ENCODE measurements around the gene SERPINA10. TPM values are rescaled to one million over a fixed set of nuclear protein-coding genes. Genes with fewer than 3 reads are reported as not detected.

SERPINA10 gene
- total RNA-seq, 1 donor from 2014 or later = not detected

GRCh38 chr14:94322648-94323570 is 29.8 kb upstream of the SERPINA10 start, which contains the start of gene SERPINA6:
SERPINA6 (minus strand) TSS chr14:94323336; CDS start chr14:94314648, 8,688 bp downstream.
- H3K4me1 Mint-ChIP-seq (ENCODE audit: unreplicated experiment) = peaks cover 4% of the 10 kb centered on the region

GRCh38 chr14:94321421-94322271 is 28.6 kb upstream of the SERPINA10 start:
- no peaks in the 10 kb centered on the region for H3K27me3 Mint-ChIP-seq (ENCODE audit: unreplicated experiment)
- H3K27ac Mint-ChIP-seq (ENCODE audit: unreplicated experiment) = no peak overlapping the region
- DNase-seq (ENCODE audit: extremely low spot score, unreplicated experiment) = peak; percentile 60
- TF ChIP-seq, protein P1, sequence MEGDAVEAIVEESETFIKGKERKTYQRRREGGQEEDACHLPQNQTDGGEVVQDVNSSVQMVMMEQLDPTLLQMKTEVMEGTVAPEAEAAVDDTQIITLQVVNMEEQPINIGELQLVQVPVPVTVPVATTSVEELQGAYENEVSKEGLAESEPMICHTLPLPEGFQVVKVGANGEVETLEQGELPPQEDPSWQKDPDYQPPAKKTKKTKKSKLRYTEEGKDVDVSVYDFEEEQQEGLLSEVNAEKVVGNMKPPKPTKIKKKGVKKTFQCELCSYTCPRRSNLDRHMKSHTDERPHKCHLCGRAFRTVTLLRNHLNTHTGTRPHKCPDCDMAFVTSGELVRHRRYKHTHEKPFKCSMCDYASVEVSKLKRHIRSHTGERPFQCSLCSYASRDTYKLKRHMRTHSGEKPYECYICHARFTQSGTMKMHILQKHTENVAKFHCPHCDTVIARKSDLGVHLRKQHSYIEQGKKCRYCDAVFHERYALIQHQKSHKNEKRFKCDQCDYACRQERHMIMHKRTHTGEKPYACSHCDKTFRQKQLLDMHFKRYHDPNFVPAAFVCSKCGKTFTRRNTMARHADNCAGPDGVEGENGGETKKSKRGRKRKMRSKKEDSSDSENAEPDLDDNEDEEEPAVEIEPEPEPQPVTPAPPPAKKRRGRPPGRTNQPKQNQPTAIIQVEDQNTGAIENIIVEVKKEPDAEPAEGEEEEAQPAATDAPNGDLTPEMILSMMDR (IDR thresholded peaks at IDR 0.05) = no peak
- no peak overlapping the region for H3K4me3 Mint-ChIP-seq (ENCODE audit: unreplicated experiment)
- H3K36me3 Mint-ChIP-seq (ENCODE audit: unreplicated experiment) = no peaks in the 10 kb centered on the region
- H3K4me1 Mint-ChIP-seq (ENCODE audit: unreplicated experiment) = peaks cover 4% of the 10 kb centered on the region
- H3K9me3 Mint-ChIP-seq (ENCODE audit: unreplicated experiment) = no peaks in the 10 kb centered on the region

More at GRCh38 chr14:94322648-94323570, 29.8 kb upstream of the SERPINA10 start, which contains the start of gene SERPINA6:
- no peaks in the 10 kb centered on the region for H3K36me3 Mint-ChIP-seq (ENCODE audit: unreplicated experiment)
- no peak within 1 kb of the TSS for H3K4me3 Mint-ChIP-seq (ENCODE audit: unreplicated experiment)
- H3K9me3 Mint-ChIP-seq (ENCODE audit: unreplicated experiment) = no peaks in the 10 kb centered on the region
- no peak within 1 kb of the TSS for H3K27ac Mint-ChIP-seq (ENCODE audit: unreplicated experiment)
- TF ChIP-seq, protein P1 (IDR thresholded peaks at IDR 0.05) = no peak
- DNase-seq (ENCODE audit: extremely low spot score, unreplicated experiment) = peak; percentile 70
- no peaks in the 10 kb centered on the region for H3K27me3 Mint-ChIP-seq (ENCODE audit: unreplicated experiment)

- H3K4me3 Mint-ChIP-seq (ENCODE audit: unreplicated experiment) = no peak overlapping the region
- no peaks in the 10 kb centered on the region for H3K36me3 Mint-ChIP-seq (ENCODE audit: unreplicated experiment)
- peak; percentile 25 for DNase-seq (ENCODE audit: extremely low spot score, unreplicated experiment)
- peaks cover 5% of the 10 kb centered on the region for H3K9me3 Mint-ChIP-seq (ENCODE audit: unreplicated experiment)
- peaks cover 4% of the 10 kb centered on the region for H3K4me1 Mint-ChIP-seq (ENCODE audit: unreplicated experiment)
- TF ChIP-seq, protein P1 (IDR thresholded peaks at IDR 0.05) = no peak
- H3K27ac Mint-ChIP-seq (ENCODE audit: unreplicated experiment) = no peak overlapping the region
- no peaks in the 10 kb centered on the region for H3K27me3 Mint-ChIP-seq (ENCODE audit: unreplicated experiment)
Measured at GRCh38 chr14:94320243-94320642, 27.2 kb upstream of the SERPINA10 start.

DNA sequence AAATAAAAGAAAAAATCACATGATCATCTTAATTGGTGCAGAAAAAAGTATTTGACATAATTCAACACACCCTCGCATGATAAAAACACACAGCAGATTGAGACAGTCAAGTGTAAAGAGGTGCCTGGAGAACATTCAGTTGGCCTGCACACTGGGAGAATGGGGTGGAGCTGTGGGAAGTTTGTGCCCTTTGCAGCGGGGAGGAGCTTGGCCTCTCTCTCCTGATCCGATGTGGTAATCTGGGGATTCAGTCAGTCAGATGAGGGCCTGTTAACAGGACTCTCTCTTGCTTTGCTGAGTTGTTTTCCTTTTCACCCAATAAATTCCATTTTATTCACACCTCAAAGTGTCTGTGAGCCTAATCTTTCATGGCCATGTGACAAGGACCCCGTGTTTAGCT is 24.2 kb upstream of the SERPINA10 start:
- Mint-ChIP-seq H3K27ac (ENCODE audit: unreplicated experiment) (no peak overlapping the region), H3K4me1 (ENCODE audit: unreplicated experiment) (no peaks in the 10 kb centered on the region), H3K27me3 (ENCODE audit: unreplicated experiment) (no peaks in the 10 kb centered on the region), H3K4me3 (ENCODE audit: unreplicated experiment) (no peak overlapping the region), H3K36me3 (ENCODE audit: unreplicated experiment) (no peaks in the 10 kb centered on the region), H3K9me3 (ENCODE audit: unreplicated experiment) (peaks cover 10% of the 10 kb centered on the region)
- TF ChIP-seq, protein P1 (IDR thresholded peaks at IDR 0.05) = no peak
- DNase-seq (ENCODE audit: extremely low spot score, unreplicated experiment) = peak; percentile 53
